Fibroblast of pulmonary artery (primary cell): ENCODE measurements around the gene ACOT11.

ENCODE experiments used
- DNase-seq: peaks from one replicate; pipeline ENCODE4 v3.0.0-alpha.2; 2010; ENCODE audit warnings: low read depth
- H3K4me3 ChIP-seq: replicated peaks from 2 replicates; pipeline ENCODE4 v1.5.1; 2011; ENCODE audit warnings: low read depth, mild to moderate bottlenecking, control low read depth, low read length, moderate library complexity
- CTCF ChIP-seq: IDR thresholded peaks from 2 replicates; pipeline ENCODE4 v1.5.1; 2011; ENCODE audit warnings: mild to moderate bottlenecking, control low read depth, low read length, inconsistent platforms; ENCODE audit errors: missing control alignments

The ACOT11 gene

GRCh38 chr1:54557671-54558355 lies 9.8 kb downstream of the ACOT11 start:
- DNase-seq = no peak
- TF ChIP-seq CTCF = no peak
- H3K4me3 ChIP-seq = no peak overlapping the region

- H3K4me3 ChIP-seq = no peak overlapping the region
- TF ChIP-seq CTCF = no peak
- no peak for DNase-seq
These were observed 10.5 kb downstream of the ACOT11 start for GRCh38 chr1:54558434-54559030.

DNA sequence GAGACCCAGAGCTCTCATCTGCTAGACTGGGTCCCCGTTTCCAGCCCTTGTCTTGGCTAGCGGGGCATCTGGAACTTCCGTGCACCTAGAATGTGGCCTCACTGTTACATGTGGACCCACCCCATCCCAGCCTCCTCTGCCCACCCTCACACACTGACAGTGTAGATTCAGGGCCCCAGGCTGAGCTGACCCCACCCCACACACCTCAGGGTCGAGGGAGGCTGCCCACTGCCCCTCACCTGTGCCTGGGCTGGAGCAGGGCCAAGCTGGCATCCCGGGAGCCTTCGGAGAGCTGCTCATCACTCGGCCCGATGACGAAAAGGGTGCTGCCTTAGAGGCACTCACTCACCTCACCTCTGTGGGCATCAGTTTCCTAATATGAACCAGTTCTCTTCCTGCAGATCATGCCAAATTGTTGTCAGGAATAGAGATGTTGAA lies 11.1 kb downstream of the ACOT11 start:
- no peak for DNase-seq
- H3K4me3 ChIP-seq = no peak overlapping the region
- no peak for TF ChIP-seq CTCF

GRCh38 chr1:54559771-54560231 lies 11.8 kb downstream of the ACOT11 start:
- DNase-seq = no peak
- TF ChIP-seq CTCF = no peak
- no peak overlapping the region for H3K4me3 ChIP-seq

GRCh38 chr1:54564312-54565112 lies 16.5 kb downstream of the ACOT11 start:
- no peak for TF ChIP-seq CTCF
- no peak for DNase-seq
- H3K4me3 ChIP-seq = no peak overlapping the region

DNA sequence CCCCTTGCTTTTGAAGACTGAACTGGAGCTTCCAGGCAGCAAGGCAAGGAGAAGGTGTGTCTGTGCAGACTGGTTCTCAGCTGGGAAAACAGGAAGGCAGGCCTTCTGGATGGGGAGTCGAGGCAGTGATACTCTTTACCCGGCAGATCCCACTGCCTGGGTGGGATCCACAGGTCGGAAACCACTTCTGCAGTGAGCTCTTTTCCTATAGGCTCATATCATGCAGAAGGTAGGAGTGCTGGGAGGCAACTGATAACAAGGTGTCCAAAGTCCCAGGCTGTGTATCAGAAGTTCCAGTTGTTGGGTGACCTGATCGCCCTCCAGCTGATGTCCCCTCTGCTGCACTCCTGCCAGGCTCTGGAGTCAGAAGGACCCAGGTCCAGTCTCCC lies 17.1 kb downstream of the ACOT11 start:
- no peak for TF ChIP-seq CTCF
- DNase-seq = no peak
- no peak overlapping the region for H3K4me3 ChIP-seq
